Esophagus muscularis mucosa (tissue), 4 donors: Measurements from ENCODE around the gene UTS2B. TPM values are rescaled to one million over a fixed set of nuclear protein-coding genes. Genes with fewer than 3 reads are reported as not detected.

ENCODE experiments used
- DNase-seq: peaks from one replicate; pipeline ENCODE4 v3.0.0-alpha.2; 2017; ENCODE audit errors: extremely low spot score
- H3K27ac ChIP-seq, 4 donors: fragments of 200-600 bp; sonication (generic); replicated peaks in 1 of 4; 1 replicate in 3 of 4; 2 replicates in 1 of 4; pipeline ENCODE4 v1.5.1; 2016 to 2019; ENCODE audit warnings: mild to moderate bottlenecking in 1 of 4
- H3K27me3 ChIP-seq, 4 donors: fragments of 200-600 bp; sonication (generic); one replicate each; pipeline versions ENCODE4 v1.5.1 to v1.6.0; 2016 to 2019
- H3K36me3 ChIP-seq, 4 donors: fragments of 200-600 bp; sonication (generic); one replicate each; pipeline ENCODE4 v1.5.1; 2016 to 2019
- H3K4me1 ChIP-seq, 4 donors: fragments of 200-600 bp; sonication (generic); one replicate each; pipeline ENCODE4 v1.5.1; 2016 to 2019
- H3K4me3 ChIP-seq, 4 donors: fragments of 200-600 bp; sonication (generic); 1 replicate in 2 of 4; 2 replicates in 2 of 4; pipeline ENCODE4 v1.5.1; 2016 to 2019; ENCODE audit warnings: mild to moderate bottlenecking in 4 of 4, moderate library complexity in 1 of 4
- H3K9me3 ChIP-seq, 4 donors: fragments of 200-600 bp; sonication (generic); 1 replicate in 3 of 4; 2 replicates in 1 of 4; pipeline ENCODE4 v1.5.1; 2016 to 2019
- EP300 ChIP-seq: sonication (generic); formaldehyde crosslinking; IDR thresholded peaks from one replicate; pipeline ENCODE4 v1.6.1; 2017; ENCODE audit warnings: antibody characterized with exemption
- POLR2A ChIP-seq: fragments of 450-650 bp; IDR thresholded peaks from one replicate; pipeline ENCODE4 v1.6.1; 2017; ENCODE audit warnings: antibody characterized with exemption, moderate library complexity, mild to moderate bottlenecking, low read depth
- POLR2AphosphoS5 ChIP-seq, 2 donors: sonication (generic); formaldehyde crosslinking; IDR thresholded peaks; one replicate each; pipeline ENCODE4 v1.6.1; 2017; ENCODE audit warnings: antibody characterized with exemption in 2 of 2
- WGBS: methylation state at CpG from one replicate; pipeline ENCODE4 v1.1.5; 2018; 5-methylcytosine and 5-hydroxymethylcytosine counted together
- intact Hi-C: fragments of 100-400 bp; cut with DNase I; formaldehyde crosslinking; loops from one replicate; pipeline ENCODE4 v1.15.1; 2023
- total RNA-seq, 4 donors: library from RNA; depleted of rRNA; stranded (reverse); fragments of >200 nt; gene quantifications; one replicate each; pipeline versions ENCODE4 v1.1.0 to v1.2.1, GENCODE V29; 2016
- TF ChIP-seq, protein P1 (sequence below), 3 experiments: fragments of 200-600 bp in 2 of 3; fragments of 450-650 bp in 1 of 3; sonication (generic) in 2 of 3; IDR thresholded peaks; one replicate each; pipeline ENCODE4 v1.5.1; 2017 to 2019; ENCODE audit warnings: antibody characterized with exemption in 3 of 3, mild to moderate bottlenecking in 2 of 3, moderate library complexity in 1 of 3

The UTS2B gene
- total RNA-seq, 4 donors from 2014 or later, result 0.65 to 1.2 TPM; not detected in 2

DNA sequence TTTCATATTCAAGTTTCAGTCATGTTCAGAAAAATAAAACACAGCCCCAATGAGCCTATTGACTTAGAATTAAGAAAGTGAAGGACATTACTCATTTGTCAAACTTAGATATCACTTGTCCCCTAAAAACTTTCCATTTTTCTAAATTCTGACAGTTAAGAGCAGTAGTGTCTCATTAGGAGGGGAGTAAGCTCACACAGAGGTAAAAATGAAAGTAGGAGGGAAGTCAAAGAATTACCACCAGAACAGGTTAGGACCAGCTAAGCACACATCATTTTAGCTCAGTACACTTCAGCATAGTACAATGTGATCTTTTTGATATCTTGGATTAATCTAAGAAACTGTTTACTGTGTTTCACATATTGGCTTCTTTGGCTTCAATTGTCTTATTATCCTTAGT, 67.0 kb downstream of the UTS2B start:
- TF ChIP-seq EP300 (no peak), POLR2A (no peak), POLR2AphosphoS5 (IDR thresholded peaks at IDR 0.05) (no peak)
- TF ChIP-seq, protein P1, sequence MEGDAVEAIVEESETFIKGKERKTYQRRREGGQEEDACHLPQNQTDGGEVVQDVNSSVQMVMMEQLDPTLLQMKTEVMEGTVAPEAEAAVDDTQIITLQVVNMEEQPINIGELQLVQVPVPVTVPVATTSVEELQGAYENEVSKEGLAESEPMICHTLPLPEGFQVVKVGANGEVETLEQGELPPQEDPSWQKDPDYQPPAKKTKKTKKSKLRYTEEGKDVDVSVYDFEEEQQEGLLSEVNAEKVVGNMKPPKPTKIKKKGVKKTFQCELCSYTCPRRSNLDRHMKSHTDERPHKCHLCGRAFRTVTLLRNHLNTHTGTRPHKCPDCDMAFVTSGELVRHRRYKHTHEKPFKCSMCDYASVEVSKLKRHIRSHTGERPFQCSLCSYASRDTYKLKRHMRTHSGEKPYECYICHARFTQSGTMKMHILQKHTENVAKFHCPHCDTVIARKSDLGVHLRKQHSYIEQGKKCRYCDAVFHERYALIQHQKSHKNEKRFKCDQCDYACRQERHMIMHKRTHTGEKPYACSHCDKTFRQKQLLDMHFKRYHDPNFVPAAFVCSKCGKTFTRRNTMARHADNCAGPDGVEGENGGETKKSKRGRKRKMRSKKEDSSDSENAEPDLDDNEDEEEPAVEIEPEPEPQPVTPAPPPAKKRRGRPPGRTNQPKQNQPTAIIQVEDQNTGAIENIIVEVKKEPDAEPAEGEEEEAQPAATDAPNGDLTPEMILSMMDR (IDR thresholded peaks at IDR 0.05), result no peak
- DNase-seq, result no peak
- Histone ChIP-seq H3K9me3 (no peaks in the 10 kb centered on the region), H3K4me1 (peaks cover 0 to 10% (median 2%) of the 10 kb centered on the region in 4 donors), H3K36me3 (no peaks in the 10 kb centered on the region), H3K27ac (no peak overlapping the region), H3K27me3 (no peaks in the 10 kb centered on the region), H3K4me3 (peak overlapping the region in 2 of 4 donors; percentile 6 to 10)
- intact Hi-C loops, result no loop called here

DNA sequence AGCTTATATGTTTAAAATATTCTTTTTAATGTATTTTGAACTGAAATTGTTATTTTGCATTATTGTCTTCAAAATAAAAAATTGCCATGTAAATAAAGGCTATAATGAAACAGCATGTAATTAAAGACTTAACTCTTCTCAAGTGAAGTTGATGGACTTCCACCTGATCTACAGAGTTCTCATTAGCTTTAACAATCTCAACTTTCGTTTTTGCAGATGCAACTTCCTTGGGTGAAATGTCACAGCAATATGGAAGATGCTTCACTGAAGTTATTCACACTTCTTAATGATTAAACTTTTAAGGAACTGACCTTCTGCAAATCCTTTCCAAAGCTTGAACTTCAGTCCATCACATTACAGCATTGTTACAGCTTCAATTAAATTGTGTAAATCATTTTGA, 67.7 kb downstream of the UTS2B start:
- Histone ChIP-seq H3K27me3 (no peaks in the 10 kb centered on the region), H3K27ac (no peak overlapping the region), H3K4me1 (peaks cover 0 to 10% (median 2%) of the 10 kb centered on the region in 4 donors), H3K4me3 (no peak overlapping the region), H3K9me3 (no peaks in the 10 kb centered on the region), H3K36me3 (no peaks in the 10 kb centered on the region)
- DNase-seq, result no peak
- TF ChIP-seq EP300 (no peak), POLR2AphosphoS5 (IDR thresholded peaks at IDR 0.05) (no peak), POLR2A (no peak)
- TF ChIP-seq, protein P1 (IDR thresholded peaks at IDR 0.05), result no peak
- intact Hi-C loops, result no loop called here
- 69% methylated on average over 1 of the region's 1 CpG for WGBS

DNA sequence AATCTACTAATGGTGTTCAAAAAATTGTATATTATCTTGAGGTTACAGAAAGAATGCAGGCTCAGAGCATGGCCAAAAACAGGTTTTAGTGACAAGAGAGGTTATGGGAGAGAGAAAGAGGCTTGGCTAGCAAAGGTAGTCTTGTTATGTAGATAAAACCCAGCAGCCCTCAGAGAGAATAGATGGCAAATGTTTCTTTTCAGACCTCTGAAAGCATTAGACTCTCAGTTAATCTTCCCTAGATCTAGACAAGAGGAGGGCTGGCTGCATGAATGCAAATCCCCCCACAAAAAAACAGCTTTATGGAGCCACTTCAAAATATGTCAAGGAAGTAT, 69.1 kb downstream of the UTS2B start:
- H3K4me1 ChIP-seq, result peaks cover 0 to 10% (median 2%) of the 10 kb centered on the region in 4 donors
- intact Hi-C loops, result no loop called here
- no peaks in the 10 kb centered on the region for H3K9me3 ChIP-seq
- TF ChIP-seq, protein P1 (IDR thresholded peaks at IDR 0.05), result no peak
- no peak for TF ChIP-seq EP300
- TF ChIP-seq POLR2AphosphoS5 (IDR thresholded peaks at IDR 0.05), result no peak
- no peaks in the 10 kb centered on the region for H3K36me3 ChIP-seq
- no peak overlapping the region for H3K4me3 ChIP-seq
- no peak overlapping the region for H3K27ac ChIP-seq
- H3K27me3 ChIP-seq, result no peaks in the 10 kb centered on the region
- DNase-seq, result no peak

DNA sequence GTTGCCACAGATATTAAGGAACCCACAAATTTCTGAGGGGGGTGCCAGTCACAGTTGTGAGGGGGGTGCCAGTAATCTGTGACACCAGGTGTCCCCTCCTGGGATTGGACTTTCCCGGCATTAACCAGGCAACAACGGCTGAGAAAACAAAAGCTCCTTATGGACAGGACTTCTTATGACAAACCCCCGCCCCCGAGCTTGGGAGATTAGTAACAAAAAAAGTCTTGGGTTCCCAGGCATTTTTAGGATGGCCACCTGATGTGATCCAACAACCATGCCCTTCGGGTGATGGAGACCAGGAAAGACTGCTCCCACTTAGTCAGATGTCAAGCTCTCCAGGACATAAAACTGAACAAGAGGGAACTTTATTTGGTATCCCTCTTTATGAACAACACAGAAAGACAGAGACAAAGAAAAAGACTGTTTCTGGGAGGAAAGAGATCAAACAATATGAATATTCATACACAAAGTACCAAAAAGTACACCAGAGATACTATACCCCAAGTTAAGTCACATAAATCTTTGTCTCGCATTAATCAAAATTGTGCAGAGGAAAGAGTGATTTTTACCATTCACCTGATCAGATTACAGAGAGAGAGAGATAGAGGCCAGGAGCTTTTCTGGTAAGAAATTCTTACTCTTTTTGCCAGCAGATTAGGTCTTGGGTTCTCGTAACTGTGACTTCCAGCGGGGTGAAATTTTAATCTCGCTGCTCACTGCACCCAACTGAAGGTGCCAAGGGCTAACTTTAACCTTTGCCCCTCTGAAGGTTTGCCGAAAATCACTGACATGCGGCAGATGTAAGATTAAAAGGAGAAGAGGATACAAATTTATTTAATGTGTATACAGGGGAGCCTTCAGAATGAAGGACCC, 69.7 kb downstream of the UTS2B start:
- TF ChIP-seq POLR2AphosphoS5 (IDR thresholded peaks at IDR 0.05) (no peak), POLR2A (no peak), EP300 (no peak)
- TF ChIP-seq, protein P1 (IDR thresholded peaks at IDR 0.05), result no peak
- peaks cover 0 to 10% (median 2%) of the 10 kb centered on the region in 4 donors for H3K4me1 ChIP-seq
- H3K4me3 ChIP-seq, result no peak overlapping the region
- no peaks in the 10 kb centered on the region for H3K36me3 ChIP-seq
- H3K27ac ChIP-seq, result no peak overlapping the region
- WGBS, result 88% methylated on average over 11 of the region's 11 CpGs
- intact Hi-C loops, result no loop called here
- H3K9me3 ChIP-seq, result no peaks in the 10 kb centered on the region
- DNase-seq, result no peak
- no peaks in the 10 kb centered on the region for H3K27me3 ChIP-seq

DNA sequence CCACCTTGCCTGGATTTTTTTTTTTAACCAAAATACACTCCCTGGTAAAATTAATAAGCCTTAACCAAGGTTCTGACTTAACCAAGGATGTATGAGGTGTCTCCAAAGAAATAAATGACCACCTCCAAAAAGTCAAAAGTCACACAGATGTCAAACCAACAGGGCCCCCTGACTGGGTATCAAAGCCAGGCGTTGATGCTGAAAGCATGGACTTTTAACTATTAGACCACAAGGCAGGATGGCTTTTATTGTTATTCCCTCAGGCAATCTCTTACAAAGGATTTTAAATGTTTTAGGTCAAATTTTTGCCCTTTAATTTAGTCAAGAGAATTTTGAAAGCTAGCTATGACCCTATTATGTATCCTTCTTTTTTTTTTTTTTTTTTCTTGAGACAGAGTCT, 70.8 kb downstream of the UTS2B start:
- Histone ChIP-seq H3K27me3 (no peaks in the 10 kb centered on the region), H3K9me3 (no peaks in the 10 kb centered on the region), H3K36me3 (no peaks in the 10 kb centered on the region), H3K4me3 (no peak overlapping the region), H3K27ac (no peak overlapping the region), H3K4me1 (peaks cover 0 to 10% (median 2%) of the 10 kb centered on the region in 4 donors)
- TF ChIP-seq, protein P1 (IDR thresholded peaks at IDR 0.05), result no peak
- TF ChIP-seq EP300 (no peak), POLR2AphosphoS5 (IDR thresholded peaks at IDR 0.05) (no peak), POLR2A (no peak)
- no peak for DNase-seq
- intact Hi-C loops, result no loop called here
- WGBS, result 50% methylated on average over 1 of the region's 1 CpG
